Measurements from ENCODE around the gene CDK18. TPM values are rescaled to one million over a fixed set of nuclear protein-coding genes. Genes with fewer than 3 reads are reported as not detected.

Gene CDK18
- total RNA-seq, 2 experiments from 2014 or later: 4.0 to 5.2 TPM

DNA sequence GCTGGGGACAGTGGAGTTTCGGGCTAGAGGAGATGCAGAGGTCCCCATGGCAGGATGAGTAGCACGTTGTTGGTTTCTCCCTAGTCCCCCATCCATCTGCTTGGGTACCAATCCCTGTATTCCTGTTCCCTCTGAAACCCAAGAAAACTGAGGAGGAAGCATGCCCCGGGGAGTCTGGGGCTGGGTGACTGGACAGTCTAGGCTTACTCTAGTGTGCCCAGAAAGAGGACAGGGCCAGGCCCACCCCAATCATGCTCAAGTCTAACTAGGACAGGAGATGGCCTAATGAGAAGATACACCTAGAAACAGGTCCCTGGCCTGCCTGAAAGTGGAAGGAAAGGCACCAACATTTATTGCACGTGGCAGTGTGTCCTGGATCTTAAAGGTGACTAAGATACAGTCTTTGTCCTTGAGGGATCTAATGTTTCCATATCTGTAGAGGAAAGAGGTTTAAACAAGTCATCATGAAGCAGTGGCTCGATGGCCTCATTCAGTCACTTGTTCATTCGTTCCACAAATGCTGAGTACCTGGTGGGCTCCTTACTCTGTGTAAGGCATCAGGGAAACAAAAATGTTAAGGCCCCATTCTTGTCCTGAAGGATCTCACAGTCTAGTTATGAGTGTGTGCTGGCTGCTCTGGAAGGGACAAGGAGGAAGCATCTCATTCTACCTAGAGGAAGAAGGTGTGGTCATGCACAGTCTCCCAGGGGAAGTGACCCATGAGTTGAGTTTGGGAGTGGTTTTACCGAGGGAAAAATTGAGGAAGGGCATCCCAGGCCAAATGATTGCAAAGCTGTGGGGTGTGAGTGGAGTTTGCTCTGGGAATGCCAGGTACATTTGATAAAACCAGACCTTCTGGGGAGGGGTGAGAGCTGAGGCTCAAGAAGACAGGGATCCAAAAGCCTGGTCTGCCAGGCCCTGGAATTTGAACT, 10.0 kb downstream of the CDK18 start:
- no peak for ATAC-seq
- H3K36me3 Mint-ChIP-seq: no peaks in the 10 kb centered on the region

DNA sequence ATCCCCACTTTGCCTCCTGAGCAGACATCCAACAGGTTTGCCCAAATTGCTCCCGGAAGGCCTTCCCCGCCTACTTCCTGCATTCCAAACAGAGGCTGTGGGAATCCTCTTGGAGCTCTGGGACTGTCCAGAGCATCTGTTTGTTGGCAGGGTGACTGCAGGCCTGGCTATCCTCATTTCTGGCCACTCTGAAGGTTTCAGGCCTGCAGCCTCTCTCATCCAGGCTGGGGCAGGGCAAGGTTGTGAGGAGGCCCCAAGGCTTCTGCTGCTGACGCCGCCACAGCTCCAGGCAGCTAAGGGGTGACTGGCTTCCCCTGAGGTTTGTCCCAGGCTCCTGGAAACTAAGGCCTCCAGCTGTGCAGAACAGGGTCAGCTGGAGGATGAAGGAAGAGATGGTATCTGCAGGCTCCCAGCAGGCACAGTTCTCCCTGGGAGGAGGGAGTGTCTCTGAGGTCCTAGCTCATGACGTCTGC, 11.3 kb downstream of the CDK18 start:
- Mint-ChIP-seq H3K36me3 (no peaks in the 10 kb centered on the region), H3K4me1 (peaks cover 5% of the 10 kb centered on the region), H3K4me3 (no peak overlapping the region), H3K27ac (no peak overlapping the region), H3K27me3 (no peaks in the 10 kb centered on the region), H3K9me3 (ENCODE audit: low read depth) (no peaks in the 10 kb centered on the region)
- CTCF ChIA-PET: interaction anchor here (0.9 to 4.3 kb wide), 5 partner anchors 9 to 180 kb away, joined by 3 to 24 read pairs (median 3); no protein-coding TSS in a partner anchor
- ATAC-seq (no peak), DNase-seq (no peak)

More for the DNA sequence above, 10.0 kb downstream of the CDK18 start:
- H3K9me3 Mint-ChIP-seq (ENCODE audit: low read depth): no peaks in the 10 kb centered on the region
- no peak overlapping the region for H3K4me3 Mint-ChIP-seq
- no peak overlapping the region for H3K27ac Mint-ChIP-seq
- H3K4me1 Mint-ChIP-seq: peaks cover 5% of the 10 kb centered on the region
- CTCF ChIA-PET: interaction anchor here (0.6 to 4.3 kb wide), 6 partner anchors 10 to 214 kb away, joined by 3 to 24 read pairs (median 3); no protein-coding TSS in a partner anchor
- DNase-seq: no peak
- H3K27me3 Mint-ChIP-seq: no peaks in the 10 kb centered on the region

- ATAC-seq (no peak), DNase-seq (no peak)
- Mint-ChIP-seq H3K9me3 (ENCODE audit: low read depth) (no peaks in the 10 kb centered on the region), H3K4me3 (no peak overlapping the region), H3K27me3 (no peaks in the 10 kb centered on the region), H3K4me1 (peaks cover 5% of the 10 kb centered on the region), H3K36me3 (no peaks in the 10 kb centered on the region), H3K27ac (no peak overlapping the region)
- CTCF ChIA-PET: interaction anchor here (0.9 to 4.3 kb wide), 5 partner anchors 9 to 181 kb away, joined by 3 to 24 read pairs (median 3); no protein-coding TSS in a partner anchor
Observed at GRCh38 chr1:205516362-205516761, 11.9 kb downstream of the CDK18 start.

- no peak overlapping the region for H3K27ac Mint-ChIP-seq
- H3K36me3 Mint-ChIP-seq: no peaks in the 10 kb centered on the region
- peaks cover under 1% of the 10 kb centered on the region for H3K4me1 Mint-ChIP-seq
- no peaks in the 10 kb centered on the region for H3K27me3 Mint-ChIP-seq
- no peak for DNase-seq
- H3K4me3 Mint-ChIP-seq: no peak overlapping the region
- CTCF ChIA-PET: interaction anchor here (0.8 to 1.8 kb wide), 7 partner anchors 12 to 181 kb away, joined by 3 to 8 read pairs (median 3); no protein-coding TSS in a partner anchor
- no peak for ATAC-seq
- H3K9me3 Mint-ChIP-seq (ENCODE audit: low read depth): no peaks in the 10 kb centered on the region
Observed at GRCh38 chr1:205517288-205517687, 12.8 kb downstream of the CDK18 start.

DNA sequence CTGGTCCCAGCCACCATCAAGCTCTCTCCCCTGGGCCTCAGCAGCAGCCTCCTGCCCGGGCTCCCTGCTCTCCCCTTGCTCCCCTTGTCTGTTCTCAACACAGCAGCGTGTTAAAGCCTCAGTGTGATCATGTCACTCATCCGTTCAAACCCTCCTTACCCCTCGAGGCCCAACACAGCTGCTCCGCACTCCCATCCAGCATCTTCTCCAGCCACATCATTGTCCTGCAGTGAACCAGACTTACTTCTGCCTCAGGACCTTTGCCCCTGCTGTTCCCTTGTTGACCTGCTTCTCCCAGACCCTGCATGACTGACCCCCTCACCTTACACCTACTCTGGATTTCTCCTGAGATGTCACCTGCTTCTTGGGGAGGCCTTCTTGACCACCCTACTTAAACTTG, 13.3 kb downstream of the CDK18 start:
- ATAC-seq (no peak), DNase-seq (no peak)
- no peaks in the 10 kb centered on the region for H3K27me3 Mint-ChIP-seq
- H3K9me3 Mint-ChIP-seq (ENCODE audit: low read depth): no peaks in the 10 kb centered on the region
- CTCF ChIA-PET: interaction anchor here (0.8 to 1.8 kb wide), 6 partner anchors 12 to 182 kb away, joined by 3 to 8 read pairs (median 4); no protein-coding TSS in a partner anchor
- no peaks in the 10 kb centered on the region for H3K4me1 Mint-ChIP-seq
- H3K36me3 Mint-ChIP-seq: no peaks in the 10 kb centered on the region
- H3K4me3 Mint-ChIP-seq: no peak overlapping the region
- no peak overlapping the region for H3K27ac Mint-ChIP-seq

DNA sequence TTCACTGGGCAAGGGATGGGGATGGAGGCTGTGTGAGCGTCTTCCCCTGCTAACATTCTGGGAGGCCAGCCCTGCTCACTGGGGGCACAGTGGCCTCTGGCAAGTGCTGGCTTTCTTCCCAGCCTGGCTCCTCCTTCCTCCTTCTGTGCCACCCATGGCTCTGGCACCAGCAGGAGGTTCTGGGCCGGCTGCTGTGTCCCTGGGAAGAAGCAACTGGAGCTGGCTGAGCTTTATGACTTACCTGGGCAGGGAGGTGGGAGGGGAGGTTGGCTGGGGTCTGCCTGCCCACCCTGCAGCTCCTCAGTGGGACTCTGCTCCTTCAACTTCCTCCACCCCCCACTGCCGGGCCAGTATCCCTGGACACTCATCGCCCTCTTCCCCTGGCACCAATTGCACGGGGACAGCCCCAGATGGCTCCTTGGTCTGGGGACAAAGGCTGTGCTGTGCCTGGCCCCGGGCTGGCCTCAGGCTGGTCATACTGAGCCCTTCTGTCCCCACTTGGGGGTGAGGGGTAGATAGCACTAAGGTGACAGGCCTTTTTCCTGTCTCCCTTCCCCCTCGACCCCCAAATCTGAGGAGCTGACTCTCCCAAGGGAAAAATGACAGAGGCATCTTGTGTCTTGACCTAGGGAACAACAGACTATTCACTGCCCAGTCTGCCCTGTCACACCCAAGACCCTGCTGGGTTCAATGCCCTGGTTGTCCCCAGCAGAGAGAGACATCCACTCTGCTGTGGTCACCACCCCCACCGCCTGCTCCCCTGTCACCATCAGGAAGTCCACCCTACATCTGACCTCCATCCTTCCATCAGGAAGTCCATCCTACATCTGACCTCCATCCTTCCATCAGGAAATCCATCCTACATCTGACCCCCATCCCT, 14.4 kb downstream of the CDK18 start:
- Mint-ChIP-seq H3K36me3 (no peaks in the 10 kb centered on the region), H3K4me1 (no peaks in the 10 kb centered on the region), H3K27ac (no peak overlapping the region), H3K9me3 (ENCODE audit: low read depth) (no peaks in the 10 kb centered on the region), H3K27me3 (no peaks in the 10 kb centered on the region), H3K4me3 (no peak overlapping the region)
- DNase-seq: no peak
- ATAC-seq: no peak
- CTCF ChIA-PET: interaction anchor here (1.1 to 1.5 kb wide), 2 partner anchors 34 to 165 kb away, joined by 3 to 5 read pairs; no protein-coding TSS in a partner anchor

- Mint-ChIP-seq H3K36me3 (no peaks in the 10 kb centered on the region), H3K27ac (no peak overlapping the region)
Observed at GRCh38 chr1:205519541-205520131, 15.2 kb downstream of the CDK18 start.

GRCh38 chr1:205520709-205521108, 16.2 kb downstream of the CDK18 start:
- Mint-ChIP-seq H3K27me3 (no peaks in the 10 kb centered on the region), H3K4me1 (no peaks in the 10 kb centered on the region), H3K9me3 (ENCODE audit: low read depth) (no peaks in the 10 kb centered on the region), H3K27ac (no peak overlapping the region), H3K36me3 (no peaks in the 10 kb centered on the region), H3K4me3 (no peak overlapping the region)
- DNase-seq: no peak
- CTCF ChIA-PET: interaction anchor here (1.4 kb wide), 1 partner anchor 9 kb away, joined by 6 read pairs; no protein-coding TSS in a partner anchor
- ATAC-seq: no peak

More at GRCh38 chr1:205519541-205520131, 15.2 kb downstream of the CDK18 start:
- ATAC-seq (no peak), DNase-seq (no peak)
- H3K4me1 Mint-ChIP-seq: no peaks in the 10 kb centered on the region
- CTCF ChIA-PET: interaction anchor here (1.1 to 1.5 kb wide), 2 partner anchors 34 to 166 kb away, joined by 3 to 5 read pairs; no protein-coding TSS in a partner anchor
- no peaks in the 10 kb centered on the region for H3K9me3 Mint-ChIP-seq (ENCODE audit: low read depth)
- H3K27me3 Mint-ChIP-seq: no peaks in the 10 kb centered on the region
- no peak overlapping the region for H3K4me3 Mint-ChIP-seq

- no peak overlapping the region for H3K4me3 Mint-ChIP-seq
- no peaks in the 10 kb centered on the region for H3K36me3 Mint-ChIP-seq
- ATAC-seq (no peak), DNase-seq (no peak)
- H3K4me1 Mint-ChIP-seq: no peaks in the 10 kb centered on the region
- no peak overlapping the region for H3K27ac Mint-ChIP-seq
- H3K9me3 Mint-ChIP-seq (ENCODE audit: low read depth): no peaks in the 10 kb centered on the region
- CTCF ChIA-PET: interaction anchor here (6.6 kb wide), 1 partner anchor 33 kb away, joined by 252 read pairs; no protein-coding TSS in a partner anchor
- H3K27me3 Mint-ChIP-seq: no peaks in the 10 kb centered on the region
Observed at GRCh38 chr1:205521686-205522085, 17.2 kb downstream of the CDK18 start.

- H3K27me3 Mint-ChIP-seq: no peaks in the 10 kb centered on the region
- H3K9me3 Mint-ChIP-seq (ENCODE audit: low read depth): no peaks in the 10 kb centered on the region
- DNase-seq (no peak), ATAC-seq (no peak)
- CTCF ChIA-PET: interaction anchor here (2.3 to 6.6 kb wide), 6 partner anchors 23 to 250 kb away, joined by 11 to 252 read pairs (median 56); no protein-coding TSS in a partner anchor
- H3K36me3 Mint-ChIP-seq: no peaks in the 10 kb centered on the region
- H3K4me1 Mint-ChIP-seq: no peaks in the 10 kb centered on the region
- no peak overlapping the region for H3K4me3 Mint-ChIP-seq
- no peak overlapping the region for H3K27ac Mint-ChIP-seq
Observed at GRCh38 chr1:205522692-205523091, 18.2 kb downstream of the CDK18 start.

DNA sequence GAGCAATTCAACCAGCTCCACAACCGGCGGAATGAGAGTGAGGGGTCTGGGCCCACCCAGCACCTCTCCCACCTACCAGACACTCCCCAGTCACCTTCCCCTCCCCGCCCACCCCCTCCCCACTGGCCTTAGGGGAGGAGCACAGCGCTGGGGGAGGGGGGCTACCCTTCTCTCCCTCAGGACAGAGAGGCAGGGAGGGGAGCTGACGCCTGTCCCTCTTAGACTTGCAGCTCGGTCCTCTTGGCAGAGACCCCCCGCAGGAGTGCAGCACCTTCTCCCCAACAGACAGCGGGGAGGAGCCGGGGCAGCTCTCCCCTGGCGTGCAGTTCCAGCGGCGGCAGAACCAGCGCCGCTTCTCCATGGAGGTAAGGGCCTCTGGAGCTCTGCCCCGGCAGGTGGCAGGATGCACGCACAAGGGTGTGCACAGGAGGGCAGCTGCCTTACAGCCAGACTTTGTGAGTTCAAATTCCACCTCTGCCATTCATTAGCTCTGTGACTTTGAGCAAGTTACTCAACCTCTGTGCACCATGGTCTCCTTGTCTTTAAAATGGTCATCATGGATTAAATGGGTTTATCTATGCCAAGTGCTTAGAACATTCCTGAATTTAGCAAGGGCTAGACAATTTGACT, 18.9 kb downstream of the CDK18 start:
- no peak overlapping the region for H3K4me3 Mint-ChIP-seq
- ATAC-seq: no peak

More for the DNA sequence above, 18.9 kb downstream of the CDK18 start:
- Mint-ChIP-seq H3K27ac (no peak overlapping the region), H3K9me3 (ENCODE audit: low read depth) (no peaks in the 10 kb centered on the region), H3K4me1 (no peaks in the 10 kb centered on the region), H3K27me3 (peaks cover 2% of the 10 kb centered on the region), H3K36me3 (no peaks in the 10 kb centered on the region)
- no peak for DNase-seq
- CTCF ChIA-PET: interaction anchor here (1.1 to 6.6 kb wide), 27 partner anchors 9 to 251 kb away, joined by 3 to 252 read pairs (median 6); partner anchors contain the start of genes BLACAT1 and LEMD1
